Naive thymus-derived CD8-positive, alpha-beta T cell (primary cell): ENCODE data around the gene SLC9A2. TPM values are rescaled to one million over a fixed set of nuclear protein-coding genes. Genes with fewer than 3 reads are reported as not detected.

Source experiments
- ATAC-seq, 2 donors: fragments of 150-1000 bp; cut with Tn5 transposase in 1 of 2; sonication (Bioruptor Pico), chemical (Tn5 transposase) in 1 of 2; 1 replicate in 1 of 2; 2 replicates in 1 of 2; pipeline ENCODE4 v1.10.0; 2021; ENCODE audit warnings: mild to moderate bottlenecking in 2 of 2, moderate library complexity in 2 of 2
- POLR2A ChIA-PET: fragments of 350-600 bp; sonication (Branson Sonifier 250); formaldehyde crosslinking; loops from one replicate; lab custom pipeline; 2021; ENCODE audit warnings: antibody characterized with exemption; lab: Charles Lee
- DNase-seq, 10 donors: peaks; one replicate each; pipeline versions ENCODE4 v3.0.0 to v3.0.0-alpha.2; 2020 to 2022
- H3K27ac Mint-ChIP-seq, 10 donors: one replicate each; pipeline ENCODE4 v1.8.0; 2020 to 2022; ENCODE audit warnings: mild to moderate bottlenecking in 10 of 10, mixed read lengths in 10 of 10, moderate library complexity in 4 of 10, inconsistent platforms in 1 of 10
- H3K27me3 Mint-ChIP-seq, 5 donors: one replicate each; pipeline ENCODE4 v1.8.0; 2021 to 2022; ENCODE audit warnings: mixed read lengths in 5 of 5
- H3K36me3 Mint-ChIP-seq, 3 donors: one replicate each; pipeline ENCODE4 v1.8.0; 2020 to 2022; ENCODE audit warnings: mixed read lengths in 3 of 3, mild to moderate bottlenecking in 2 of 3, inconsistent platforms in 1 of 3
- H3K4me1 Mint-ChIP-seq, 4 donors: one replicate each; pipeline ENCODE4 v1.8.0; 2021 to 2022; ENCODE audit warnings: mixed read lengths in 4 of 4
- H3K4me3 Mint-ChIP-seq, 10 donors: one replicate each; pipeline ENCODE4 v1.8.0; 2020 to 2022; ENCODE audit warnings: mild to moderate bottlenecking in 10 of 10, mixed read lengths in 10 of 10, moderate library complexity in 6 of 10, inconsistent platforms in 1 of 10
- H3K9me3 Mint-ChIP-seq, 9 donors: one replicate each; pipeline ENCODE4 v1.8.0; 2020 to 2022; ENCODE audit warnings: mixed read lengths in 9 of 9, mild to moderate bottlenecking in 3 of 9, inconsistent platforms in 1 of 9, moderate library complexity in 1 of 9
- polyA plus RNA-seq, 3 donors: library from polyadenylated mRNA; unstranded; fragments of 300-500 nt; fragmentation: Illumina TruSeq; gene quantifications; one replicate each; pipeline ENCODE4 v1.2.3, GENCODE V29; 2021
- total RNA-seq, 8 experiments: library from RNA in 2 of 8; stranded (reverse) in 2 of 8; gene quantifications; one replicate each; pipeline ENCODE4 v1.2.3 and lab custom pipeline; 2021 to 2026

The SLC9A2 gene
- total and polyA plus RNA-seq, 5 experiments from 2014 or later = not detected

DNA sequence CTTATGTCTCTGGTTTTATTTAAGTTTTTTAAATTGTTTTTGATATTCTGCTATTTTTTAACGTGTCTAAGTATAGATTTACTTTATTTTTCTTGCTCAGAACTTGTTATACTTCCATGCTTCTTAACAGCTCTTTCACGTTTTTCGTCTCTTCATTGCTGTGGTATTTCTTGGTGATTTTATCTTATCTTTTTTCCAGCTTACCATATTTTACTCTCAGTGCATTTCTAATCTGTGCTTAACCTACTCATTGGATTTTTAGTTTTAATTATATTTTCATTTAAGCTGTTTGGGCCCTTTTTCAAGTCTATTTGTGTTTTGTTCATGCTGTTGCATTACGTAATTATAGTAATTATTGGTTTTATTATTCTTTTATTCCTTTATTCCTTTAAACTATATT lies 11.1 kb downstream of the SLC9A2 start:
- Mint-ChIP-seq H3K36me3 (no peaks in the 10 kb centered on the region), H3K4me1 (no peaks in the 10 kb centered on the region), H3K4me3 (no peak overlapping the region), H3K9me3 (peaks cover 0 to 3% (median 0%) of the 10 kb centered on the region in 9 donors), H3K27me3 (peaks cover 0 to 7% (median 1%) of the 10 kb centered on the region in 5 donors), H3K27ac (no peak overlapping the region)
- POLR2A ChIA-PET = no interaction called here
- no peak for DNase-seq
- no peak for ATAC-seq

DNA sequence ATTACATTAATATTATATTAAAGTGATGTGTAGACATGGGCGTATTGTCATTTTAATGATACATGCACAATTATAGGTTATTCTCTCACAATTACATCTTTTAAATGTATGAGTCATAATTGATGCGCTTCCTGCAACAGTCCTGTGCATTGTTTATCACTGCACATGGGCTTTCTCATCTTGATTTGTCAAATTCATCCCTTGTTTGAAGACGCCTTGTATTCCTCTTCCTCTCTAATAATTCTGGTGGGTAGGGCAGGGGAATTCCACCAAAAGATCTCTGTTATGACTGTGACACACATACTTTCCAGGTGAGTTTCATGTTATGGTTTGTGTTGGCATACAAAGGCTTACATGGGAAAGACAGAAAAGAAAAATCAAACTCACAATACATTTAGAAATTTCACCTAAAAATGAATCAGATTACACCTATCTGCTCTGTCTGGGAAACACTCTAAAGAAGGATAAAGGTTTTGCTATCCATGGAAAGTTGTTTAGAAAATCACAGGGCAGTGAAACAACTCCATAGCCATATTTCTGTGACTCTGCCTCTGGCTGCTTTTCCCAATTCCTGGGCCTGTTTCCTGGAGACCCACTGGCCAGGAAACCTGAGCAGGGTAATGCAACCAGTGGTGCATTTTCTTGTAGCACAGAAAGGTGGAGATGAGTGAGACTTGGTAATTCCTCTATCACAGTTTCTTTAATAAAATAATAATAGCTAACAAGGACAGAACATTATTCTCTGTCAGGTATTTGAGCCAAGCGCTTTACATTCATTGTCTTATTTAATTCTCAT lies 13.2 kb downstream of the SLC9A2 start:
- Mint-ChIP-seq H3K4me1 (no peaks in the 10 kb centered on the region), H3K27ac (no peak overlapping the region), H3K36me3 (no peaks in the 10 kb centered on the region), H3K27me3 (peaks cover 0 to 7% (median 1%) of the 10 kb centered on the region in 5 donors), H3K9me3 (no peaks in the 10 kb centered on the region), H3K4me3 (no peak overlapping the region)
- POLR2A ChIA-PET = no interaction called here
- no peak for DNase-seq
- no peak for ATAC-seq

DNA sequence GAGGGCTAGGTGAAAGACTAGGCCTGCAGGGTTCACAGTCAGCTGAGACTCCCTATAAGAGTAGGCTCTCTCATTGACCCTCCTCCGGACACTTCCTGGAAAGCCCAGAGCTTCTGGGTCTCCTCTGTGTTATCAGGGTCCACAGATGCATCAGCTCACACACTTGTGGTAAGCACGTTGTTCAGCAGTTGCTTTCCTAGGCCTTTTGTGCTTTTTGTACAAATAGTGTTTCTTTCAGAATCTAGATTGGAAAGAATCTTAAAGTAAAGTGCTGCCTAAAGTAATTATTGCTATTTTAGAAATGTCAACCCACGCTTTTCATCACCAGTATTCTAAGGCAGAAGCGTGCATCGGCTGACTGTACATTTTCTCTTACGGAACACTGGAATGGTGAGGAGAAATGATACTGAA lies 15.5 kb downstream of the SLC9A2 start:
- Mint-ChIP-seq H3K9me3 (no peaks in the 10 kb centered on the region), H3K4me1 (no peaks in the 10 kb centered on the region), H3K27ac (no peak overlapping the region), H3K4me3 (no peak overlapping the region), H3K27me3 (peaks cover 0 to 9% (median 1%) of the 10 kb centered on the region in 5 donors), H3K36me3 (no peaks in the 10 kb centered on the region)
- ATAC-seq (no peak), DNase-seq (no peak)
- POLR2A ChIA-PET = no interaction called here

DNA sequence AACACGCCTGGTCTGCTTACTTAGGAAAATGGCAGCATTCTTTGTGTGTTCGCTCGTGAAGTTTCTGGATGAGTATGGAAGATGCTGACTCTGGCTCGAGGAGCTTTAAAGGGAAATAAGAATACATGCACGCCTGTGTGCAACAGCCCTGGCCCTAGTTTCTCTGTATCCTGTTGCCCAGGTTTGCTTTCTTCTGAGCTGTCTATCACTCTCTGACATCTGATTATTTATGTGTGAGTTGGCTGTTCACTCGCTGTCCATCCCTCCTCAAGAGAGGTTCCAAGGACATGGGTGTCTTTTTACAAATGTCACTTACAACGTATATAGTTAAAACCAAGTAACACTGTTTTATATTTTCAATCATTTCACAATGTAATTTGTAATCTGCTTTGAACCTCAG lies 16.0 kb downstream of the SLC9A2 start:
- POLR2A ChIA-PET = no interaction called here
- Mint-ChIP-seq H3K27me3 (peaks cover 0 to 9% (median 1%) of the 10 kb centered on the region in 5 donors), H3K4me1 (no peaks in the 10 kb centered on the region), H3K4me3 (no peak overlapping the region), H3K9me3 (no peaks in the 10 kb centered on the region), H3K36me3 (no peaks in the 10 kb centered on the region), H3K27ac (no peak overlapping the region)
- DNase-seq = no peak
- no peak for ATAC-seq

DNA sequence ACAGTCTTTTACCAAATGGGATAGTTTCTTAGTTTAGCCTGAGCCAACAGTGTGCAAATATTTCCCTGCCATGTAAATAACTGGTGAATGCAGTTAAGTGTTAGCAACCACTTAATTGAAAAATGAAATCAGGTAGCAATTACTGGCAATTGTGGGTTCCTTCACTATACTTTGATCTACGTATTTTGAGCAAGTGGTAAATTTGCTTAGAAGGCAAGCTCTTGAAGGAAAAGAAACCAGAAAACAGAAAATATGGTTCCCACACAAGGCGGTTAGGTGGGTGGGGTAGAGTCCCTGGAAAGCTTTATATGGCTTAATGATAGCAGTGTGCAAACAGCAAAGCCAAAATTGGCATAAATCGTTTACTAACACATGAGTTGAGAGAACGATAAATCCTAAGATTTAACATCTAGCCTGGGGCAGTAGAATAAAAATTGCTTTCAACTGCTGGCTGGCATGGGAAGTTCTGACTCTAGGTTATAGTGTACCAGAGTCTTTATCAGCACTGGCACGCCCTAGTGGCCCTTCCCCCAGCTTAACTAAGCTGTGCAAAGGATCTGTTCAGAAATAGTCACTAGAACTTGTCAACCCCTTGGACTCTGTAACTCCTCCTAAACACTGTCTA lies 17.0 kb downstream of the SLC9A2 start:
- ATAC-seq = no peak
- H3K27me3 Mint-ChIP-seq = peaks cover 0 to 9% (median 1%) of the 10 kb centered on the region in 5 donors
- no peak overlapping the region for H3K4me3 Mint-ChIP-seq
- no peaks in the 10 kb centered on the region for H3K36me3 Mint-ChIP-seq
- H3K9me3 Mint-ChIP-seq = no peaks in the 10 kb centered on the region
- H3K27ac Mint-ChIP-seq = no peak overlapping the region
- no peaks in the 10 kb centered on the region for H3K4me1 Mint-ChIP-seq
- DNase-seq = no peak
- POLR2A ChIA-PET = no interaction called here

DNA sequence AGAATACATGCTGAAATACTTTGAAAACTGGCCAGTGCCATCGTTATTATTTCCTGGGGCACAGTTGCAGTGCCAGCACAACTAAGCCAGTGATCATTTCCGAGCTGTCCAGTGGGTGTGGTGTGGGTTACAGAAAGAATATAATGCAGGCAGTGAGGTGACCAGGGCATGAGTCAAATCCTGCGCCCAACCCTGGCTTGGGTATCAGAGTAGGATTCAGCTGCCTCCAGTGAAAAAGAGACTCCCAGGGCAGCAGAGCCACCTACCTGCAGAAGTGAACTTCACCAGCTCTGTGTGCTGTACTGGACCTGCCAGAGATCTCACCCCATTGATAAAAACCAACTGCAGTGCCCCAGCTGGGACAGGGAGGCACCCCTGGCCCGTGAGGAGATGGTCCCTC lies 18.0 kb downstream of the SLC9A2 start:
- no peaks in the 10 kb centered on the region for H3K9me3 Mint-ChIP-seq

DNA sequence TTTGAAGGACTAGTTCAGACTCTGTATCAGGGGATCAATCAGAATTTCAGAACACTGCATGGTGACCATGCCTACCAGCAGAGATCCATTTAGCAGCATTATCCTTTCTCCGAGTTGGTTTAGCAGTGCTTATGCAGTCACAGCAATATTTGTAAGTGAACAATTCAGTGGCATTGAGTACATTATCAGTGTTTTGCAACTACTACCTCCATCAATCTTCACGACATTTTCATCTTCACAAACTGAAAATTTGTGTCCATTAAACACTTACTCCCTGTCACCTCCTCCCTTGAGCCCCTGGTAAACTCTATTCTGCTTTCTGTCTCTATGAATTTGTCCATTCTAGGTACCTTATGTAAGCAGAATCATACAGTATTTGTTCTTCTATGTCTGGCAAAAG lies 20.1 kb downstream of the SLC9A2 start:
- H3K9me3 Mint-ChIP-seq = no peaks in the 10 kb centered on the region
- POLR2A ChIA-PET = no interaction called here
- H3K4me1 Mint-ChIP-seq = no peaks in the 10 kb centered on the region
- no peak overlapping the region for H3K27ac Mint-ChIP-seq
- H3K27me3 Mint-ChIP-seq = peaks cover 4 to 19% (median 9%) of the 10 kb centered on the region in 5 donors
- DNase-seq (no peak), ATAC-seq (no peak)
- no peak overlapping the region for H3K4me3 Mint-ChIP-seq
- no peaks in the 10 kb centered on the region for H3K36me3 Mint-ChIP-seq

More for the DNA sequence above, 18.0 kb downstream of the SLC9A2 start:
- DNase-seq = no peak
- POLR2A ChIA-PET = no interaction called here
- Mint-ChIP-seq H3K36me3 (no peaks in the 10 kb centered on the region), H3K4me3 (no peak overlapping the region), H3K4me1 (no peaks in the 10 kb centered on the region), H3K27ac (no peak overlapping the region), H3K27me3 (peaks cover 0 to 9% (median 1%) of the 10 kb centered on the region in 5 donors)
- ATAC-seq = no peak

DNA sequence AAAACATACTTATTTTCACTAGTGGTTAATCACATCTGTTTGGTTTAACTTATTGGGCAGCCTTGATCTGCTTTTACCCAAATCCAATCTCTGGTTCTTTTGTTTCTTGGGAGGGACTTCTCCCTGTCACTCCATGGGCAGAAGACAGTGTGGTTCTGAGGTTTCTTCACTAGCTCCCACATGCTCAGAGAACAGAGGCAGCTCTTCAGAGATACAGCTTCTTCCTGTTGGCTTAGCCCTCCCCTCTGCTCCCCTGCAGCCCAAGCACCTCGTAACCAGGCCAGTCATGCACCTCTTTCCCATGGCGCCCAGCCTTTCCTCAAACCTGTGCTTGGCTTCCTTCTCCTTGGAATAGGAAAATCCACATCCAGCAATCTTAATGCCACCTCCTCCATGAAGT lies 32.8 kb downstream of the SLC9A2 start:
- H3K27me3 Mint-ChIP-seq = peaks cover 0 to 15% (median 2%) of the 10 kb centered on the region in 5 donors
- no peak overlapping the region for H3K4me3 Mint-ChIP-seq
- DNase-seq (no peak), ATAC-seq (no peak)
- POLR2A ChIA-PET = no interaction called here
- H3K27ac Mint-ChIP-seq = peak overlapping the region in 1 of 10 donors; percentile 0
- H3K9me3 Mint-ChIP-seq = peaks cover 0 to 16% (median 2%) of the 10 kb centered on the region in 9 donors
- H3K4me1 Mint-ChIP-seq = peaks cover 0 to 7% (median 3%) of the 10 kb centered on the region in 4 donors
- H3K36me3 Mint-ChIP-seq = peaks cover 0 to 5% (median 0%) of the 10 kb centered on the region in 3 donors

DNA sequence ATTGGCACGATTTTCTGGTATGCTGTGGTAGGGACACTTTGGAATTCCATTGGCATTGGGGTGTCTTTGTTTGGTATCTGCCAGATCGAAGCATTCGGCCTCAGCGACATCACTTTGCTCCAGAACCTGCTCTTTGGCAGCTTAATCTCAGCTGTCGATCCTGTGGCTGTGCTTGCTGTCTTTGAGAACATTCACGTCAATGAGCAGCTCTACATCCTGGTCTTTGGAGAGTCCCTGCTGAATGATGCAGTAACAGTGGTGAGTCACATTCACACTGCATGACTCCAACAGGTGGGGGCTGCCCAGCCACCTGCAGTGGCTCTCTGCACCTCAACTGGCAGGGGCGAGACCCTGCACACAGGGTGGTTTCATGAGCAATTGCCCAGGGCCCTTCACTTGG lies 38.4 kb downstream of the SLC9A2 start:
- H3K9me3 Mint-ChIP-seq = no peaks in the 10 kb centered on the region

DNA sequence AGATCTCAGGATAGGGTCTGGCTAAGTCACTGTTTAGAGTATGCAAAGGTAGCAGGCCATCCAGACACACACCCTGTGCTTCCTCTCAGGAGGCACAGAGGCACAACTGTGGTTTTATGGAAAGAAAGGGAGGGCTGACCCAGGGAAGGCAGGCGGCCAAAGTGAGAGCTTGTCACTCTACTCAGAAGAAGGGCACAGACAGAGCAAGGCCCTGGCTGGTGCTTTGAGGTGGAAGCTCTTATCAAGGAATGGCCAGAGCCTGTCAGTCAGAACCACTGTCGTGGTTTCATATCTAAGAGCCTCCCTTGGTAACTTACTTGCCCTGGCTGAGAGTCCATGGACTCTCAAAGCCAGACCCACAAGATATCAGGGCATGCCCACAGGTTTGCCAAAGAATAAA lies 40.7 kb downstream of the SLC9A2 start:
- H3K36me3 Mint-ChIP-seq = no peaks in the 10 kb centered on the region
- H3K9me3 Mint-ChIP-seq = no peaks in the 10 kb centered on the region
- peaks cover 0 to 5% (median 0%) of the 10 kb centered on the region in 5 donors for H3K27me3 Mint-ChIP-seq
- no peak overlapping the region for H3K4me3 Mint-ChIP-seq
- no peak for ATAC-seq
- H3K4me1 Mint-ChIP-seq = peaks cover 12 to 21% (median 14%) of the 10 kb centered on the region in 4 donors
- H3K27ac Mint-ChIP-seq = no peak overlapping the region
- no peak for DNase-seq
- POLR2A ChIA-PET = no interaction called here

More for the DNA sequence above, 38.4 kb downstream of the SLC9A2 start:
- POLR2A ChIA-PET = no interaction called here
- Mint-ChIP-seq H3K27ac (no peak overlapping the region), H3K36me3 (no peaks in the 10 kb centered on the region), H3K27me3 (peaks cover 0 to 7% (median 0%) of the 10 kb centered on the region in 5 donors), H3K4me1 (peaks cover 7 to 9% (median 8%) of the 10 kb centered on the region in 4 donors), H3K4me3 (no peak overlapping the region)
- no peak for ATAC-seq
- no peak for DNase-seq

DNA sequence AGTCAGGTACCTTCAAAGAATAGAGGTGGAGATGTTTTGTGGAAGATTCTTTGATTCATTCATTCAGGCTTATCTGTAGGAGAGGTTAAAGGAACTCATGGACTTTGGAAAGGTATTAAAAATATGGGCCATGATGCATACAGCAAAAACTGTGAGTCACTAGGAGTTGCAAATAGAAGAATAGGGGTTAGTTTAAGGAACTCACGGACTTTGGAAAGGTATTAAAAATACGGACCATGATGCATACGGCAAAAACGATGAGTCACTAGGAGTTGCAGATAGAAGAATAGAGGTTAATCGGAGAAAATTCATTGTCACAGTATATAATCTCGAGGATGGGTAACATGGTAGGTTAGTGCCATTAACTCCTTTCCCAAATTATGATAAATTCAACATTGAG lies 41.2 kb downstream of the SLC9A2 start:
- Mint-ChIP-seq H3K9me3 (no peaks in the 10 kb centered on the region), H3K27ac (no peak overlapping the region), H3K27me3 (peaks cover 0 to 5% (median 0%) of the 10 kb centered on the region in 5 donors), H3K4me3 (no peak overlapping the region), H3K36me3 (no peaks in the 10 kb centered on the region), H3K4me1 (peaks cover 12 to 21% (median 14%) of the 10 kb centered on the region in 4 donors)
- ATAC-seq = no peak
- DNase-seq = no peak
- POLR2A ChIA-PET = no interaction called here

DNA sequence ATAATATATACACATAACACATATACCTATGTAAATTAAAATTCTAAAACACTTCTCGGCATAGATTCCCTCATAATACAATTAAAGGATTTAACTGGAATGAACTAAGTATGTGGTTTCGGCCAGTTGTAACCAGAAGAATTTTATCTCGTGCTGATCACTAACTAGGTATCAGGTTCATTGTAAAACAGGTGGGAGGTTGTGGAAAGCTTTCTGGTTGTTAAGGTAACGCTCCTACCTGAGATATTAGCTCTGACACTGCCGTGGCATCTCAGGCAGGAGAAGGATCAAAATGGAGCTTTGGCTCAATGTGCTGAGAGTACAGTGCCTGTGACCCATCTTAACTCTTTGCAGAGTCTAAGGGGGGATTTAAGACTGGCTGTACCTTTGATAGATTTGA lies 42.5 kb downstream of the SLC9A2 start:
- H3K36me3 Mint-ChIP-seq = no peaks in the 10 kb centered on the region
- peak overlapping the region in 3 of 10 donors; percentile 29 to 64 (median 41) for H3K4me3 Mint-ChIP-seq
- H3K9me3 Mint-ChIP-seq = no peaks in the 10 kb centered on the region
- peak overlapping the region in 2 of 10 donors; percentile 41 to 93 for H3K27ac Mint-ChIP-seq
- H3K27me3 Mint-ChIP-seq = no peaks in the 10 kb centered on the region
- POLR2A ChIA-PET = no interaction called here
- H3K4me1 Mint-ChIP-seq = peaks cover 12 to 21% (median 14%) of the 10 kb centered on the region in 4 donors
- no peak for DNase-seq
- ATAC-seq = no peak

DNA sequence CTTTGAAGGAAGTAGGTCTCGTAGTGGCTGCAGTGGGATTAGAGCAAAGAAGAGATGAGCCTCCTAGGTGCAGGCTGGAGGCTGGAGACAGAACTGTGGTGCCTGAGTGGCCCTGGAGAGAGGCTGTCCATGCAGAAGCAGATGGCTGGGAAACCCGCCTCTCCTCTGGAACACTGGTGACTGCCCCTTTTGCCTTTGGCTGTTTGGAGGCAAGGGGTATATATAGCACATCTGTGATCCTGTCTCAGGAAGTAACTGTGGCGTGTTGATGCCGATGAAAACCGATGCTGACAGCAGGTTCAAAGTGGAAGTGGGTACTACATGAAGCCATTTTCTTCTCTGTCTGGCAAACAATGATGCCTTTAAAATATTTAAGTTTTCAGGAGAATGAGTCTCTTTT lies 43.5 kb downstream of the SLC9A2 start:
- peak in 1 of 2 donors; percentile 75 for ATAC-seq
- POLR2A ChIA-PET = no interaction called here
- peaks cover 12 to 21% (median 14%) of the 10 kb centered on the region in 4 donors for H3K4me1 Mint-ChIP-seq
- peak in 2 of 10 donors; percentile 13 to 16 for DNase-seq
- peaks cover 0 to 2% (median 0%) of the 10 kb centered on the region in 3 donors for H3K36me3 Mint-ChIP-seq
- no peaks in the 10 kb centered on the region for H3K27me3 Mint-ChIP-seq
- H3K4me3 Mint-ChIP-seq = peak overlapping the region in 6 of 10 donors; percentile 20 to 70 (median 38)
- H3K9me3 Mint-ChIP-seq = no peaks in the 10 kb centered on the region
- peak overlapping the region in 7 of 10 donors; percentile 5 to 93 (median 52) for H3K27ac Mint-ChIP-seq
